GM19397 (cell line): ENCODE measurements around the gene RIT2.

Experiments
- ATAC-seq: cut with Tn5 transposase; IDR thresholded peaks from one replicate; pipeline ENCODE4 v1.9.1; 2021; ENCODE audit warnings: mild to moderate bottlenecking, moderate library complexity; ENCODE audit not compliant: unreplicated experiment

The RIT2 gene

GRCh38 chr18:43017622-43018021 lies 97.9 kb downstream of the RIT2 start:
- no peak for ATAC-seq

GRCh38 chr18:43013486-43013885 lies 102.0 kb downstream of the RIT2 start:
- ATAC-seq = no peak

GRCh38 chr18:43012951-43013350 lies 102.5 kb downstream of the RIT2 start:
- ATAC-seq = no peak

DNA sequence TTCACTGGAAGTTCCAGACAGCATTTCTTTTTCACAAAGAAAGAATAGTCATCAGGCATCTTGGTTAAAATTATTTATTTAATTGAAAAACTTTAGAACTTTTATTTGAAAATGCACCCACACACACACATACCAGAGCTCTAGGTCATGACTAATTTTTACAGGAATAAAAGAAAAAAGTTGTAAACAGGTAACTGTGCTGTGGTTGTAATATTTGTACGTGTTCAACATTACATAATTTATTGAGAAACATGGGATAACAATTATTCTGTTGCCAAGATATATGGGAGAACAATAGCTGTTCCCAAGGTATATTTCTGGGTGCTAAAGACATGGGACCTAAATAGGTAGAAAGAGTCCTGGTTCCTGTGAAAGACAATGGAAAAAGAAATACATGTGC lies 104.9 kb downstream of the RIT2 start:
- no peak for ATAC-seq

DNA sequence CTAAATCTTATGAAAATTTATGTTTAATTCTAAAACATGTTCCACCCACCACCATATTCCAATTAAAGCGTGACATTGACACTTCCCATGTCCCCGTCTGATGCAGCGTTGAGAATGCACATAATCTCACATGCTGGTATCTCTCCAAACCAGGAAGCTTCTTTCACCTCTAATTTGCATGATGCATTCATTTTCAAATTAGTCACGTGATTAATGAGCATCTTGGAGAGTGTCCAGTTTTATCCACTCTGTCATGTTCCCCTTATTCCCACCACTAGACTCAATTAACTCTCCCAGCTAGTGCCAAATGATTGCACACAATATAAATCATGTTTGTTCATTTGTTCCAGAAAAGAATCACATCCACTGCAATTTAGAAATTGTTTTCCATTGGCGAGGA lies 105.8 kb downstream of the RIT2 start:
- ATAC-seq = no peak

- ATAC-seq = no peak
These were observed 108.1 kb downstream of the RIT2 start for GRCh38 chr18:43007365-43007764.

DNA sequence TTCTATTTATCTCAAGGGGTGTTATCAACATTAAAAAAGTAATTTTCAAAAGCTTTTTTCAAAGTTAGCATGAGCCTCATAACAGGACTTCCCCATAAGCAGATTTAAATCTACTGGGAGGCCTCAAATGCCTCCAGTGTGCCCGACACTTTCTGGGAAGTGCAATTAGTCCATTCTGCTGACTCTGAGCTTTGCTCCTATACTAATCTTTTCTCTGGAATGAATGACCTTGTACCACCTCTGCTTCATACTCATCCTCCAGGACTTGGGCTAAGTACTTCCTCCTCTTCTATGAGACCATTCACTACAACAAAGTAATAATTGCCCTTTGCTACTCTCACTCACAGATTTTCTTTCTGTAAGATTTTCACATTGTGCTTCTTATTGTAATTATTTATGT lies 111.1 kb downstream of the RIT2 start:
- no peak for ATAC-seq

DNA sequence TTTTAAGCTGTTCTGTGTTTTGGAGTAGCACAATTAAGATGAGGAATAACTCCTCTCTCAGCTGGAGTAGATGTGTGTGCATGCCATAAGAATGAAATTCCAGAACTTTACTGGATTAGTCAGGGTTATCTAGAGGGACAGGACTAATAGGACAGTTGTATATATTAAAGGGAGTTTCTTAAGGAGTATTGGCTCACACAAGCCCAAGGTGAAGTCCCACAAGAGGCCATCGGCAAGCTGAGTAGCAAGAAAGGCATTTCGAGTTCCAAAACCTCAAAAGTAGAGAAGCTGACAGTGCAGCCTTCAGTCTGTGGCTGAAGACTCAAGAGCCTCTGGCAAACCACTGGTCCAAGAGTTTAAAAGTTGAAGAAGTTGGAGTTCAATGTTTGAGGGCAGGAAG lies 113.7 kb downstream of the RIT2 start:
- ATAC-seq = no peak

GRCh38 chr18:42996824-42997223 lies 118.7 kb downstream of the RIT2 start:
- ATAC-seq = no peak

DNA sequence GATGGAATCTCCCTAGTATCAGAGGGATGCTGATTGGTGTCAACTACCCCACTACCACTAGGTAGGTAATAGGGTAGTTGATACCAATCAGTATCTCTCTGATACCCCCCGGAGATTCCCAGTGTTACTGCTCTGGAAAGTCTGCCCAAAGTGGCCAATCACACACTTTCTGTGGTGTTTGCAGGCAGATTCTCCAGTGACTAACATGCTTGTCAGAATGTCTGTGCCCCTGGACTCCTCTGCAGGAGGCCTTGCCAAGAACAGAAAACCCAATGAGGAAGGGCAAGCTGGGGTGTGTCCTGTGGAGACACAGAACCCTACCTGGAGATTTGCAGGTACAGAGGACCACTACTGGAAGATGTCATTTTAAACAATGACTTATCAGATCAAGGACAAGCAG lies 135.1 kb downstream of the RIT2 start:
- no peak for ATAC-seq

DNA sequence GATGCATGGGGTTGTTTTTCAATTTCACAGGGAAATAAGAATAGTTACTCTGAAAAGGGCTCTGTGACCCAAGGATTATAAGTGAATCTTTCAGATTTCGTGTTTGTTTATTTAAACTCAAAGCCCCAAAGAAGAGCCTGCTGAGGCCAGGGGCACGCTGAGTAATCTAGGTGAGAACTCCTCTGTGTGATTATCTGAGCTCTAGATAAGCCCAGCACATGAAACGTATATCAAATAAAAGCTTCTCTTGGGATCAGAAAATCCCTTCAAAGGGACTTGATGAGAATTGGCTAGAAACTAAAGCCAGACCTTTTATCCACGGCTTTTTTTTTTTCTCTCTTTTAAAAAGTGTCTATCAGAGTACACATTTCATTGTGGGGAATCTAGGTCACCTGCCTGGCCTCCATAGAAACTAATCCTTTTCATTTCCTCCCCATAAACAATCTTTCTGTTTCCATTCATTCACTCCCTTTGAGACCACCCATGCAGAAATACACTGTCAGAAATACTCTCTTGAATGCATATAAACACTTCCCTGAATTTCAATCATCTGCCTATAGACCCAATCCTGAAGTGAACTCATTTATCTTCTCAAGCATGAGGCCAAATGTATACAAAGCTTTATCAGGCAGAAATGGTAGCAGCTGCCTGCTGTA lies 137.4 kb downstream of the RIT2 start:
- ATAC-seq = no peak

DNA sequence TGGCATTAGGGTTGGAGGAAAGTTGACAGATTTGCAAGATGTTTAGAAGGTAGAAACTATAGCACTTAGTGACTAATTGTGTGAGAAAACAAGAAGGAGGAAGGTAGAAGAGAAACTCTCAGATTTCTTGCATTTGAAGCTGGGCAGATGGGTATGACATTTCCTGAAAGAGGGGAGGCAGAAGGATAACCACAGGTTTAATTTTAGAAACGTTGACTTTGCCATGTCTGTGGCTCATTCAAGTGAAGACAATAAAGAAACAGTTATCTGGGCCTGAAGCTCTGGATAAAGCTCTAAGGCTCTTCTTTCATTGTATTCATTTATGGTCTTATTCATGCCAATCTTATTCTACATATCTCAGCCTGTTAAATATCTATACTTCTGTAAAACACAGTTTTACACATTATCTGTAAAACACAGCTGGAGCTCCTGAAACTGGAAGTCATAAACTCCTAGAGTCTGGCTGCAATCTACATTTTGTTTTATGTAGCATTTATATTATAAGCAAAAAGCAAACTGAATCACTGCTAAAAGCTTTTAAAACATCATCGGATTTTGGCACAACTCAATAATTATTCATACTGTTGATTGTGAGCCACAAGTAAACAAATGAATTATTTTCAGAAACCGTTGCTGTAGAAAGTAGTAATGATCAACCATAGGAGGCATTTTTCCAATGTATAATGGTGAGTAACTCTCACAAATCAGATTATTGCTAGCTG lies 138.5 kb downstream of the RIT2 start:
- ATAC-seq = no peak

DNA sequence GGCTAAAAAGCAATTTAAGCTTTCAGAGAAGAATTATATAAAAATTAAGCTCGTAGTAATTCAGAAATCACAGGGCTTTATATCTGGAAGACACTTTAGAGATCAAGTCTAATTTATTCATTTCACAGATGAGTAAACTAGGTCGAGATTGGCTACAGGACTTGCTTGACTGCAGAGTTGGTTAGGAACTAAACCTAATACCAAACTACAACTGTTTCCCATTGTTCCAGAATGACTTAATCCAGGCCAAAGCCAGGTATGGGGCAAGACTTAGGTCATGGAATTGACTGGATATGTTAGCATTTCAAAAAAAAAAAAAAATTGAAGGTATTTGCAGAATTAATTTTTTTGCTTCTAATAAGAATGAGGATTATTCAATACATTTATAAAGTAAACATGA lies 146.1 kb downstream of the RIT2 start:
- ATAC-seq = no peak

- ATAC-seq = no peak
These were observed 154.2 kb downstream of the RIT2 start for GRCh38 chr18:42961298-42961697.

DNA sequence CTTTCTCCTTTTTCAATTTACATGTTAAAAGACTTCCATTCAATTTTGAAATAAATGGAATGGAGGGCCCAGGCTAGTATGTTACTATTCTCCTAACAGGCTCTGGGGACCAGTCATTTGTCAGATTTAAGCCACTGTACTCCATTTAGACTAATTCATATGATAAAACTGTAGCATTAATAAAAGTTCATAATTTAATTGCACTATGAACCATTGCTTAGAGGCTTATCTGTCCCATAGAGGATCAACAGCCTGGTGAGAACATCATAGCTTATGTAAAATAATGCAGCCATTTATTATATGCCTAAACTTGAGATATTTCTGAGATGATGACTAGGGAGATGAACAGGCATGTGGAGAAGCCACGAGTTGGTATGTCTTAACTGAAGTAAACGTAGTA lies 156.0 kb downstream of the RIT2 start:
- no peak for ATAC-seq

DNA sequence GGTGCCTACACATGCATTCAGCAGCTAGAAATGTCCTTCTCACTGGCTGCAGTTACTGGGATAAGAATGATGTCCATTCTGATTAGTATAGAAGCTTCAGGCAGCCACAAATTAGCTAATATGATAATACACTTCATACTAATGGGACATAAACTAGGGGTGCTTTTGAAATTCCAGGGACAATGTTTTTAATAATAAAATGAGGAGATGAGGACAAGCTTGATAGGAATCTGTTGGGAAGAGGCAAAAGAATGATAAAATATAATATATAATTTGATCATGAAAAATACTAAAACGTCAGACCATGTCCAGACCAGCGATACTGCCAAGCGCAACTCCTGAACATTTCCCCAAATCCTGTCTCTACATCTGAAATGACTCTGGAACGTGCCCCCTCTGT lies 157.1 kb downstream of the RIT2 start:
- no peak for ATAC-seq

DNA sequence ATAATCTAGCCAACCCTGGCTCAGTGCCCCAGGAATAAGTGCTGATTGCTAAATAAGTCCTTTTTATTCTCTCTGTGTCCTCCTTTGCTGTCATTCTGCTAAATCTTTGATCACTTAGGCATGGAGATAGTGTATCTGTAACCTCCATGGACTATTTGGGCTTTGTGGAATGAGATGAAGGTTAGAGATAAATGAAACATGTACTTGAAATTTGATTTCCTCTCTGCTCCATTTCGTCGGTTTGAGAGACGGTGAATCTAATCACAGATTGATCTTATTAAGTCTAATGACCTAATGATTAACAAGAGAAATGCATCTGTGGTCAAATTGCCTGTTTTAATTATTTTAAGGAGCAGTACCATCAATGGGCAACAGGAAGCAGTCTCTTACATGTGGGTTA lies 159.2 kb downstream of the RIT2 start:
- ATAC-seq = no peak

GRCh38 chr18:42954887-42955286 lies 160.6 kb downstream of the RIT2 start:
- no peak for ATAC-seq

GRCh38 chr18:42953306-42953705 lies 162.2 kb downstream of the RIT2 start:
- ATAC-seq = no peak

GRCh38 chr18:42950732-42951131 lies 164.8 kb downstream of the RIT2 start:
- ATAC-seq = no peak

DNA sequence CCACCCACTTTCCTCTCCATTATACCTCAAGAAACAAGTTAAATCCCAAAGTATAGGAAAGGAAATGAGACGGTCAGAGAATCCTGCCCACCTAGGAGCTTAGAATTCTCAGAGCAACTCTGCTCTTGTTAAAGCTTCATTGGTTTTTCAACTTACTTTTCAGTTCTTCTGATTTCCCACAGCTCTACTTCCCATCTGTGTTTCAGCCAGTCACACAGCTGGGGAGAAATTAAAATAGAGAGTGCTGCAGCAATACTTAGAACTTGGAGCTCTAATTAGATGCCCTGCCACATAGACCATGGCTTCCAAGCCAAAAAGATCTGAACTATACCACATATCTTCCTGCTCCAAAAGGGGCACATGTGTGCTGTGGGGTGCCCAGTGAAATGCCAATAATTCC lies 166.7 kb downstream of the RIT2 start:
- no peak for ATAC-seq

- no peak for ATAC-seq
These were observed 173.6 kb downstream of the RIT2 start for GRCh38 chr18:42941860-42942259.

- ATAC-seq = no peak
These were observed 174.5 kb downstream of the RIT2 start for GRCh38 chr18:42941021-42941420.
